ENCODE results near the gene TRIM2. TPM values are rescaled to one million over a fixed set of nuclear protein-coding genes. Genes with fewer than 3 reads are reported as not detected.

TRIM2 gene
- total RNA-seq, 4 donors from 2014 or later, result 2.6 to 7.2 (median 3.8) TPM

- intact Hi-C loops (cut with DNase I; ENCODE audit: low total_unique reads), result no loop called here
Measured at GRCh38 chr4:153276971-153277370, 72.7 kb downstream of the TRIM2 start.

DNA sequence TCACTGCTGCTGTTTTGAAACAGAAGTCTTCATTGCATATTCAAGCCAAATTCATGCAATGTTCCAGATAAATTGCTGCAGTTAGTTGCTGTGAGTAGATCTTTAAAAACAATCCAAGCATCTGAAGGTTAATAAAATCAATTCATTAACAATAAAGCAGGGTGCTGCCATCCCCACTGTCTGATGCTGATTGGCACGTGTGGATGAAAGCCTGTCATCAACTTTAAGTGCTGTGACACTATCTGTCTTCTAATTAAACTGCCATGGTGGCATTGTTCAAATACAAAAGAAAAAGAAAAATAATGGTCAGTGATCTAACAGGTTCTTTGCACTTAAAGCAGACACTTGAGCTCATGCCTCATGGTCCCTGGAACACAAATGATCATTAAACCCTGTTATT is 77.2 kb downstream of the TRIM2 start:
- DNase-seq (no peak), ATAC-seq (no peak)
- TF ChIP-seq, protein P1, sequence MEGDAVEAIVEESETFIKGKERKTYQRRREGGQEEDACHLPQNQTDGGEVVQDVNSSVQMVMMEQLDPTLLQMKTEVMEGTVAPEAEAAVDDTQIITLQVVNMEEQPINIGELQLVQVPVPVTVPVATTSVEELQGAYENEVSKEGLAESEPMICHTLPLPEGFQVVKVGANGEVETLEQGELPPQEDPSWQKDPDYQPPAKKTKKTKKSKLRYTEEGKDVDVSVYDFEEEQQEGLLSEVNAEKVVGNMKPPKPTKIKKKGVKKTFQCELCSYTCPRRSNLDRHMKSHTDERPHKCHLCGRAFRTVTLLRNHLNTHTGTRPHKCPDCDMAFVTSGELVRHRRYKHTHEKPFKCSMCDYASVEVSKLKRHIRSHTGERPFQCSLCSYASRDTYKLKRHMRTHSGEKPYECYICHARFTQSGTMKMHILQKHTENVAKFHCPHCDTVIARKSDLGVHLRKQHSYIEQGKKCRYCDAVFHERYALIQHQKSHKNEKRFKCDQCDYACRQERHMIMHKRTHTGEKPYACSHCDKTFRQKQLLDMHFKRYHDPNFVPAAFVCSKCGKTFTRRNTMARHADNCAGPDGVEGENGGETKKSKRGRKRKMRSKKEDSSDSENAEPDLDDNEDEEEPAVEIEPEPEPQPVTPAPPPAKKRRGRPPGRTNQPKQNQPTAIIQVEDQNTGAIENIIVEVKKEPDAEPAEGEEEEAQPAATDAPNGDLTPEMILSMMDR (IDR thresholded peaks at IDR 0.05 in 4 of 5, conservative IDR thresholded peaks at IDR 0.05 in 1 of 5), result no peak
- no peak for TF ChIP-seq POLR2A (IDR thresholded peaks at IDR 0.05)
- Histone ChIP-seq H3K4me1 (no peaks in the 10 kb centered on the region), H3K9me3 (no peaks in the 10 kb centered on the region), H3K4me3 (no peak overlapping the region), H3K27ac (no peak overlapping the region), H3K36me3 (peaks cover 0 to 18% of the 10 kb centered on the region in 2 donors), H3K27me3 (no peaks in the 10 kb centered on the region)
- intact Hi-C loops (cut with DNase I; ENCODE audit: low total_unique reads) (no loop called here), in situ Hi-C loops (cut with MboI; ENCODE audit: low sequenced_read_pairs in 4 of 4) (no loop called here)

More at GRCh38 chr4:153276971-153277370, 72.7 kb downstream of the TRIM2 start:
- H3K27ac ChIP-seq, result no peak overlapping the region
- H3K9me3 ChIP-seq, result no peaks in the 10 kb centered on the region
- H3K36me3 ChIP-seq, result peaks cover 0 to 17% of the 10 kb centered on the region in 2 donors
- ATAC-seq (no peak), DNase-seq (no peak)
- no peak for TF ChIP-seq POLR2A (IDR thresholded peaks at IDR 0.05)
- TF ChIP-seq, protein P1 (IDR thresholded peaks at IDR 0.05 in 4 of 5, conservative IDR thresholded peaks at IDR 0.05 in 1 of 5), result no peak
- H3K27me3 ChIP-seq, result no peaks in the 10 kb centered on the region
- in situ Hi-C loops (cut with MboI; ENCODE audit: low sequenced_read_pairs in 4 of 4), result no loop called here
- H3K4me3 ChIP-seq, result no peak overlapping the region
- H3K4me1 ChIP-seq, result no peaks in the 10 kb centered on the region

DNA sequence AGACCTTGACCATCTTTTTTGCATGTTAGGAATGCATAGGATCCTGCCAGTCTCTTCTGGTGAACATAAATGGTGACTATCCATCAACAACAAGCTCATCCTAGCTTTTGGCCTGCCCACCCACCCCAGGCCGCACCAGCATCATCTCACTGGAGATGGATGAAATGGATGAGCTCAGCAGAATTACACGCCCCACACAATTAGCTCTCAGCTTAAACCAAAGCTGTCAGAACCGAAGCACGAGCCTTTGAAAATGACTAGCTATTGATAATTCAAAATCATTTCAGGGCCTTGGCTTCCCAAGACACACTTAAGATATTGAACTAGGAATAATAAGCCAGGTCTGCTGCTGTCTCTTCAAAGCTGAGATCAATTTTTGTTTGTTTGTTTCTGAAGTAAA is 77.8 kb downstream of the TRIM2 start:
- no peak for ATAC-seq
- Histone ChIP-seq H3K9me3 (no peaks in the 10 kb centered on the region), H3K27me3 (no peaks in the 10 kb centered on the region), H3K4me3 (no peak overlapping the region), H3K27ac (no peak overlapping the region), H3K36me3 (peaks cover 0 to 14% of the 10 kb centered on the region in 2 donors), H3K4me1 (no peaks in the 10 kb centered on the region)
- TF ChIP-seq, protein P1 (IDR thresholded peaks at IDR 0.05 in 4 of 5, conservative IDR thresholded peaks at IDR 0.05 in 1 of 5), result no peak
- no peak for TF ChIP-seq POLR2A (IDR thresholded peaks at IDR 0.05)
- intact Hi-C loops (cut with DNase I; ENCODE audit: low total_unique reads), result no loop called here
- DNase-seq, result no peak
- in situ Hi-C loops (cut with MboI; ENCODE audit: low sequenced_read_pairs in 4 of 4), result no loop called here

DNA sequence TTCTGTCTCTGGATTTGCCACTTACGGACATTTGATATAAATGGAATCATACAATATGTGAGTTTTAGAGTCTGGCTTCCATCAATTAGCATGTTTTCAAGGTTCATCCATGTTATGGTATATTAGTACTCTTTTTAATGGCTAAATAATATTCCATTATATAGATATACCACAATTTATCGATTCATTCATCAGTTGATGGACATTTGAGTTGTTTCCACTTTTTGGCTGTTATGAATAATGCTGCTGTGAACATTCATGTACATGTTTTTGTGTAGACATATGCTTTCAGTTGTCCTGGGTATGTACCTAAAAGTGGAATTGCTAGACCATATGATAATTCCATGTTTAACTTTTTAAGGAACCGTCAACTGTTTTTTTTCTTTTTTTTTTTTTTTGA is 79.0 kb downstream of the TRIM2 start:
- intact Hi-C loops (cut with DNase I; ENCODE audit: low total_unique reads) (no loop called here), in situ Hi-C loops (cut with MboI; ENCODE audit: low sequenced_read_pairs in 4 of 4) (no loop called here)
- DNase-seq, result no peak
- no peak for ATAC-seq
- Histone ChIP-seq H3K4me1 (no peaks in the 10 kb centered on the region), H3K36me3 (peaks cover 0 to 11% of the 10 kb centered on the region in 2 donors), H3K27ac (no peak overlapping the region), H3K4me3 (no peak overlapping the region), H3K9me3 (no peaks in the 10 kb centered on the region), H3K27me3 (no peaks in the 10 kb centered on the region)
- TF ChIP-seq, protein P1 (IDR thresholded peaks at IDR 0.05 in 4 of 5, conservative IDR thresholded peaks at IDR 0.05 in 1 of 5), result no peak
- TF ChIP-seq POLR2A (IDR thresholded peaks at IDR 0.05), result no peak

DNA sequence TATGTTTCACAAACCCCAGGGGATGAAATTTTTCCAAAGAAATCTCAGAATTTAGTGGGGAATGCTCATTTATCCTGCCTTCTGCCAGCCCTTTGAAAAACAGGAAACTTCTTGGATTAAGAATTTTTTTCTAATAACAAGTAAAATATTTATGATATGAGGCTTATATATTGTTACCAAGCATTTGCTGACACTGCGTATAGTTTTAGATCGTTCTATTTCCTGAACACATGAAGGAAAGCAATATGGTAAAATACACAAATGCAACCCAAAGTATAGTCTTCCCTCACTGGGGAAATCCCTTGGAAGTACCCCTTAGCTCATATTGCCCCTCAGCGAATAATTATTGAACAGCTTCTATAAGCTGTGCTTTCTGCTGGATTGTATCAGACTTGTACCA is 85.9 kb downstream of the TRIM2 start:
- in situ Hi-C loops (cut with MboI; ENCODE audit: low sequenced_read_pairs in 4 of 4) (no loop called here), intact Hi-C loops (cut with DNase I; ENCODE audit: low total_unique reads) (no loop called here)
- TF ChIP-seq POLR2A (IDR thresholded peaks at IDR 0.05), result no peak
- TF ChIP-seq, protein P1 (IDR thresholded peaks at IDR 0.05 in 4 of 5, conservative IDR thresholded peaks at IDR 0.05 in 1 of 5), result no peak
- ATAC-seq, result no peak
- Histone ChIP-seq H3K27me3 (no peaks in the 10 kb centered on the region), H3K27ac (no peak overlapping the region), H3K36me3 (peaks cover 0 to 1% of the 10 kb centered on the region in 2 donors), H3K9me3 (no peaks in the 10 kb centered on the region), H3K4me3 (no peak overlapping the region), H3K4me1 (no peaks in the 10 kb centered on the region)
- no peak for DNase-seq
